Mesenchymal stem cell (in vitro differentiated cells and primary cell): ENCODE results near the gene HAGHL.

Experiments used
- DNase-seq: peaks from one replicate; pipeline ENCODE4 v3.0.0-alpha.2; 2013
- H2AFZ ChIP-seq: one replicate; pipeline ENCODE4 v1.6.1; 2013; ENCODE audit warnings: low read depth, mild to moderate bottlenecking, control low read depth, inconsistent platforms, low read length, moderate library complexity
- H2AK5ac ChIP-seq: 2 replicates; pipeline ENCODE4 v1.6.1; 2013; ENCODE audit warnings: low read length, moderate library complexity, mild to moderate bottlenecking, inconsistent platforms; ENCODE audit not compliant: severe bottlenecking
- H2BK120ac ChIP-seq: one replicate; pipeline ENCODE4 v1.6.1; 2013; ENCODE audit warnings: low read depth, mild to moderate bottlenecking, inconsistent platforms, low read length, moderate library complexity
- H2BK12ac ChIP-seq, 2 experiments: one replicate each; pipeline ENCODE4 v1.6.1; 2013; ENCODE audit warnings: inconsistent platforms in 2 of 2, low read length in 2 of 2, mild to moderate bottlenecking in 2 of 2, moderate library complexity in 2 of 2, control low read depth in 1 of 2
- H2BK15ac ChIP-seq: one replicate; pipeline ENCODE4 v1.6.1; 2013; ENCODE audit warnings: mild to moderate bottlenecking, low read depth, inconsistent platforms; ENCODE audit not compliant: poor library complexity, severe bottlenecking
- H2BK5ac ChIP-seq: 2 replicates; pipeline ENCODE4 v1.6.1; 2013; ENCODE audit warnings: low read depth, mild to moderate bottlenecking, low read length, control low read depth, inconsistent platforms; ENCODE audit not compliant: poor library complexity, severe bottlenecking
- H3K14ac ChIP-seq, 2 experiments: one replicate each; pipeline ENCODE4 v1.6.1; 2013; ENCODE audit warnings: inconsistent platforms in 2 of 2, low read length in 2 of 2, control low read depth in 1 of 2, mild to moderate bottlenecking in 1 of 2, moderate library complexity in 1 of 2
- H3K18ac ChIP-seq, 2 experiments: one replicate each; pipeline ENCODE4 v1.6.1; 2013; ENCODE audit warnings: inconsistent platforms in 2 of 2, low read length in 2 of 2, control low read depth in 1 of 2, low read depth in 1 of 2, mild to moderate bottlenecking in 1 of 2
- H3K23ac ChIP-seq, 2 experiments: one replicate each; pipeline ENCODE4 v1.6.1; 2013; ENCODE audit warnings: inconsistent platforms in 2 of 2, low read length in 2 of 2, mild to moderate bottlenecking in 2 of 2, moderate library complexity in 2 of 2, control low read depth in 1 of 2
- H3K27ac ChIP-seq: 2 replicates; pipeline ENCODE4 v1.5.1; 2013; ENCODE audit warnings: mild to moderate bottlenecking, moderate library complexity, low read length, control low read depth, inconsistent platforms; ENCODE audit not compliant: poor library complexity, severe bottlenecking
- H3K27me3 ChIP-seq, 2 experiments: 2 replicates each; pipeline versions ENCODE4 v1.6.1 to v1.7.0; 2013; ENCODE audit warnings: low read length in 2 of 2, mild to moderate bottlenecking in 2 of 2, moderate library complexity in 2 of 2, control low read depth in 1 of 2, inconsistent platforms in 1 of 2; ENCODE audit not compliant: control insufficient read depth in 1 of 2, insufficient read depth in 1 of 2
- H3K36me3 ChIP-seq, 2 experiments: 2 replicates each; pipeline versions ENCODE4 v1.6.1 to v1.7.0; 2013; ENCODE audit warnings: low read length in 2 of 2, control low read depth in 1 of 2, inconsistent platforms in 1 of 2, low read depth in 1 of 2, mild to moderate bottlenecking in 1 of 2; ENCODE audit not compliant: insufficient read depth in 2 of 2, control insufficient read depth in 1 of 2
- H3K4ac ChIP-seq, 2 experiments: one replicate each; pipeline ENCODE4 v1.6.1; 2013; ENCODE audit warnings: inconsistent platforms in 2 of 2, low read length in 2 of 2, mild to moderate bottlenecking in 2 of 2, moderate library complexity in 2 of 2, control low read depth in 1 of 2, low read depth in 1 of 2
- H3K4me1 ChIP-seq: 2 replicates; pipeline ENCODE4 v1.6.1; 2013; ENCODE audit warnings: low read depth, low read length, control low read depth; ENCODE audit not compliant: control insufficient read depth, insufficient read depth
- H3K4me2 ChIP-seq: 2 replicates; pipeline ENCODE4 v1.6.1; 2013; ENCODE audit warnings: low read length, mild to moderate bottlenecking, inconsistent platforms; ENCODE audit not compliant: poor library complexity, severe bottlenecking
- H3K4me3 ChIP-seq, 2 experiments: 2 replicates each; pipeline versions ENCODE4 v1.5.1 to v1.7.0; 2013; ENCODE audit warnings: low read length in 2 of 2, mild to moderate bottlenecking in 2 of 2, control low read depth in 1 of 2, low read depth in 1 of 2; ENCODE audit not compliant: insufficient read depth in 1 of 2
- H3K79me1 ChIP-seq: replicated peaks from 2 replicates; pipeline ENCODE4 v1.6.1; 2013; ENCODE audit warnings: mild to moderate bottlenecking, control low read depth, low read length, inconsistent platforms; ENCODE audit not compliant: poor library complexity, severe bottlenecking
- H3K9ac ChIP-seq: 2 replicates; pipeline ENCODE4 v1.7.0; 2013; ENCODE audit warnings: mild to moderate bottlenecking, low read length, moderate library complexity
- H3K9me3 ChIP-seq: 2 replicates; pipeline ENCODE4 v1.7.0; 2013; ENCODE audit warnings: mild to moderate bottlenecking, low read length; ENCODE audit not compliant: control insufficient read depth
- H4K8ac ChIP-seq: one replicate; pipeline ENCODE4 v1.6.1; 2013; ENCODE audit warnings: inconsistent platforms, mild to moderate bottlenecking, low read length, moderate library complexity
- H4K91ac ChIP-seq: one replicate; pipeline ENCODE4 v1.6.1; 2013; ENCODE audit warnings: mild to moderate bottlenecking, low read length, inconsistent platforms
- WGBS: methylation state at CpG from one replicate; pipeline ENCODE4 v1.1.7; 2013; ENCODE audit warnings: mixed read lengths; 5-methylcytosine and 5-hydroxymethylcytosine counted together

The HAGHL gene

DNA sequence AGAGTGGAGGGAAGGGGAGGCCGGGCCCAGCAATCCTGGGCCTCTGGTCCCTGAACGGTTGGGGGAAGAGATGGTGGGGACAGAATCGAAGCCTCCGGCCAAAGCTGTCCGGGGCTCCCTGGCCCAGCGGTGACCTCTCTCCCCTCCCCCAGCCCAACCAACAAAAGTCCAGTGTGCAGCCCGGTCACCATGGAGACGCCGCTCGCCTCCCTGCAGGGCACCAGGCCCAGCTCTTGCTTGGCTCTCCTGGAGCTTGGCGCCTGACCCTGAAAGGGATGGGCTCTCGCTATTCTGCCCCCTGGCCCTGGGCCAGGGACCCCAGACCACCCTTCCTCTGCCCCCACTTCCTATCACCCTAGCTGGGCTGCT, 10.7 kb upstream of the HAGHL start:
- peak overlapping the region; percentile 13 for H3K27ac ChIP-seq
- no peak overlapping the region for H4K91ac ChIP-seq
- H3K4ac ChIP-seq: no peak overlapping the region
- peak overlapping the region; percentile 97 for H3K4me2 ChIP-seq
- H4K8ac ChIP-seq: no peak overlapping the region
- no peak overlapping the region for H2BK120ac ChIP-seq
- peaks cover 26% of the 10 kb centered on the region for H3K79me1 ChIP-seq
- H3K14ac ChIP-seq: no peak overlapping the region
- 23% methylated on average over 11 of the region's 12 CpGs for WGBS
- H3K9me3 ChIP-seq: no peaks in the 10 kb centered on the region
- H3K4me3 ChIP-seq: peak overlapping the region; percentile 48 to 75
- no peak overlapping the region for H2BK12ac ChIP-seq
- peak overlapping the region in 1 of 2 experiments; percentile 71 for H3K18ac ChIP-seq
- peaks cover 0 to 22% of the 10 kb centered on the region in 2 experiments for H3K36me3 ChIP-seq
- no peak overlapping the region for H2AK5ac ChIP-seq
- H2AFZ ChIP-seq: peak overlapping the region; percentile 24
- peak overlapping the region in 1 of 2 experiments; percentile 67 for H3K23ac ChIP-seq
- no peak overlapping the region for H2BK5ac ChIP-seq
- H3K4me1 ChIP-seq: peaks cover 62% of the 10 kb centered on the region
- H2BK15ac ChIP-seq: no peak overlapping the region
- DNase-seq: peak; percentile 45
- H3K9ac ChIP-seq: peak overlapping the region; percentile 65
- H3K27me3 ChIP-seq: peaks cover 0 to 3% of the 10 kb centered on the region in 2 experiments

DNA sequence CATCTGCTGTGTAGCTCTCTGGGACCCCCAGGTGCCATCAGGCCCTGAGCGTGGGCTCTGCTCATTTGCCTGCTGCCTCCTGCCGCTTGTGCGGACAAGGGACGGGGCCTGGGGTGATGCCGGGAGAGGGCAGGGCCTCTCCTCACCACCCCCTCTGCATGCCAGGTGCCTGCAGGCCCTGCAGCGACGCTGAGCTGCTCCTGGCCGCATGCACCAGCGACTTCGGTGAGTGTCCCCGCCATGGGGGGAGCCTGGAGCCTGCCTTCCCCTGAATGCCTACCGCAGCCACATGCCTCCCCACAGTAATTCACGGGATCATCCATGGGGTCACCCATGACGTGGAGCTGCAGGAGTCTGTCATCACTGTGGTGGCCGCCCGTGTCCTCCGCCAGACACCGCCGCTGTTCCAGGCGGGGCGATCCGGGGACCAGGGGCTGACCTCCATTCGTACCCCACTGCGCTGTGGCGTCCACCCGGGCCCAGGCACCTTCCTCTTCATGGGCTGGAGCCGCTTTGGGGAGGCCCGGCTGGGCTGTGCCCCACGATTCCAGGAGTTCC, 10.1 kb upstream of the HAGHL start:
- Histone ChIP-seq H3K14ac (peak overlapping the region in 1 of 2 experiments; percentile 11), H3K9me3 (no peaks in the 10 kb centered on the region), H2BK15ac (no peak overlapping the region), H2BK12ac (peak overlapping the region in 1 of 2 experiments; percentile 40), H2BK120ac (no peak overlapping the region), H3K4ac (no peak overlapping the region), H2AFZ (no peak overlapping the region), H3K27me3 (no peaks in the 10 kb centered on the region), H3K4me2 (no peak overlapping the region), H3K18ac (no peak overlapping the region), H3K23ac (no peak overlapping the region), H4K91ac (peak overlapping the region; percentile 22), H3K4me3 (no peak overlapping the region), H3K27ac (no peak overlapping the region), H2AK5ac (no peak overlapping the region), H3K4me1 (peaks cover 61% of the 10 kb centered on the region), H3K36me3 (peaks cover 0 to 26% of the 10 kb centered on the region in 2 experiments), H2BK5ac (no peak overlapping the region), H3K9ac (no peak overlapping the region), H4K8ac (no peak overlapping the region), H3K79me1 (peaks cover 32% of the 10 kb centered on the region)
- DNase-seq: no peak
- WGBS: 95% methylated on average over 28 of the region's 29 CpGs

DNA sequence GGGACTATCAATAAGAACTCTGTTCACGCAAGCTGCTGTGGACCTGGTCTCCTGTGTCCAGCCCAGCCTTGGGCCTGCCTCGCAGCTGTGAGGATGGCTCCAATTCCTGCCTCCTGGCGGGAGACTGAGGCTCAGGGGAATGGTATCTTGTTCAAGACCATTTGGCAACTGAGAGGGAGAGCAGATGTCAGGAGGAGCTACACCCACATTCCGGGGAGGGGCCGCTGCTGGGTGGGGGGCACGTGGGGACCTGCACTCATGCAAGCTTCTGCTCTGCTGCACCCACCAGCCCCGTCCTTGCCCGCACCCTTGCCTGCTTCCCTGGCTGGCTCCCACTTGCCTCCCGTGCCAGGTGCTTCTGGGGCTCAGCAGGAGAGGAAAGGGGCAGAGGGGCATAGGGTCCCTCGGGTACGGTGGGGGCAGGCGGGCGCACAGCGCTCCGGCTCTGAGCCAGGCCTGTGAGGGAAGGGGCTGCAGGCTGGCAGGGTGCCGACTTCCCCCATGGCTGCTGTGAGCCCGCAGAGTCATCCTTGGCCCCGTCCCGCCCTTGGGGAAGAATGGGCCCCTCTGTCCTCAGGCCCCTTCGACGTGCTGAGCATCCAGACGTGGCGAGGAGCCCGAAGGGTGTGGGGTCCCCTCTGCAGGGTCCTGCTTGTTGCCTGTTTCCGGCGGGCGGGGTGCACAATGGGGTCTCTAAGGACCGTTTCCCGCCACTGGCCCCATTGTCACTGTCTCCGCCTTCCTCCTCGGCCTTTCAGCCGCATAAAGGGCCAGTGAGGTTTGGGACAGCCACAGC, 9.3 kb upstream of the HAGHL start:
- Histone ChIP-seq H3K4me3 (no peak overlapping the region), H3K14ac (no peak overlapping the region), H2BK15ac (no peak overlapping the region), H3K4me1 (peaks cover 65% of the 10 kb centered on the region), H3K23ac (no peak overlapping the region), H3K9ac (no peak overlapping the region), H3K9me3 (no peaks in the 10 kb centered on the region), H3K18ac (no peak overlapping the region), H4K91ac (no peak overlapping the region), H3K4ac (no peak overlapping the region), H2AFZ (no peak overlapping the region), H3K36me3 (peaks cover 0 to 34% of the 10 kb centered on the region in 2 experiments), H2BK5ac (no peak overlapping the region), H2BK120ac (no peak overlapping the region), H2BK12ac (no peak overlapping the region), H3K27ac (no peak overlapping the region), H3K27me3 (no peaks in the 10 kb centered on the region), H3K79me1 (peaks cover 32% of the 10 kb centered on the region), H4K8ac (no peak overlapping the region), H2AK5ac (no peak overlapping the region), H3K4me2 (no peak overlapping the region)
- WGBS: 87% methylated on average over 32 of the region's 32 CpGs
- no peak for DNase-seq

DNA sequence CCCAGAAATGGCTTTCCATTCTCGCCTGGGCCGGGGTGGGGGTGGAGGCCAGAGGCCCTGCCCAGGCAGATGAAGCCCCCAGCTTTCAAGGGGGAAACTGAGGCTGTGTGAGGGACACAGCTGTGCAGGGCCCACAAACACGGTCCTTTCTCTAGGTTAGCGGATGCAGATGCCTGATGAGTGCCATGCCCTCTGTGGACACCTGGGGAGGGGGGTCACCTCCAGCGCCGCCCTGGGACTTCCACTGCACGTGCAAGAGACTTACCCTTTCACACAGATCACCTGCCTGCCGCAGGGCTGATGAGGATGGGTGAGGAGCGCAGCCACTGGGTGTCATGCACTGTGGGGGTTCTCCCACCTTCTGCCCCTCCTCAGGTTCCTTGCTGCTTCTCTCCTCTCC, 8.5 kb upstream of the HAGHL start:
- Histone ChIP-seq H4K91ac (no peak overlapping the region), H3K23ac (no peak overlapping the region), H2BK12ac (no peak overlapping the region), H2BK15ac (no peak overlapping the region), H3K36me3 (peaks cover 0 to 41% of the 10 kb centered on the region in 2 experiments), H3K14ac (no peak overlapping the region), H2AK5ac (no peak overlapping the region), H3K79me1 (peaks cover 32% of the 10 kb centered on the region), H3K27me3 (no peaks in the 10 kb centered on the region), H3K4me3 (no peak overlapping the region), H2BK120ac (no peak overlapping the region), H4K8ac (no peak overlapping the region), H3K4ac (no peak overlapping the region), H3K4me2 (no peak overlapping the region), H3K4me1 (peaks cover 65% of the 10 kb centered on the region), H2AFZ (no peak overlapping the region), H2BK5ac (no peak overlapping the region), H3K18ac (no peak overlapping the region), H3K9ac (no peak overlapping the region), H3K27ac (no peak overlapping the region), H3K9me3 (no peaks in the 10 kb centered on the region)
- DNase-seq: no peak
- 98% methylated on average over 9 of the region's 9 CpGs for WGBS
